Measurements from ENCODE around the gene BRS3.
"Not testable (repeated sequence)": the region's sequence is repeated elsewhere in the genome, so short reads cannot be mapped to it uniquely, and the experiment has no call there.

Gene BRS3

GRCh38 chrX:136487647-136488046 lies at the start of gene BRS3:
TSS of gene BRS3 (plus strand) at chrX:136487947. CDS start at chrX:136488115, 168 bp downstream.
- no peak for DNase-seq (ENCODE audit: low read depth in 3 of 3, low spot score in 1 of 3)

DNA sequence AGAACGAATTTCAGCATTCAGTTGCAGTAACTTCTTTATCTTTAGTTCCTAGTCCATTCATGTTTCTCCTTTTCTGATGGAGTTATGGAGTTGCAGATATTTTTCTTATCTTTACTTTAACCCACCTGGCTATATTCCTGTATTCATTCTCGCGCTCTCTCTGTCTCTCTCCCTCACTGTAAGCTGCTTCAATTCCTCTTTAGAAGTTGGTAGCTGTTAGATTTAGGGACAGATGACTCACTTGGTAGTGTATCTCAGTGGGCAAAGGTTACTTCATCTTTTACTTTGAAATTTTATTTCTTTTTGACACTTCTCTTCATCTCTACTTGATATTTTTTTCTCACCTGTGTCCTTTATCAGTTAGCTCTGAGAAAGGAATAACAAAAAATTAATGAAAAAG lies 49.6 kb upstream of the BRS3 start:
- no peak for DNase-seq (ENCODE audit: low read depth in 3 of 3, low spot score in 1 of 3)

GRCh38 chrX:136445674-136446073 lies 42.1 kb upstream of the BRS3 start:
- not testable (repeated sequence) for DNase-seq (ENCODE audit: low read depth in 3 of 3, low spot score in 1 of 3)

- DNase-seq (ENCODE audit: low read depth in 3 of 3, low spot score in 1 of 3) = no peak
These were observed 41.5 kb upstream of the BRS3 start for GRCh38 chrX:136446208-136446607.

DNA sequence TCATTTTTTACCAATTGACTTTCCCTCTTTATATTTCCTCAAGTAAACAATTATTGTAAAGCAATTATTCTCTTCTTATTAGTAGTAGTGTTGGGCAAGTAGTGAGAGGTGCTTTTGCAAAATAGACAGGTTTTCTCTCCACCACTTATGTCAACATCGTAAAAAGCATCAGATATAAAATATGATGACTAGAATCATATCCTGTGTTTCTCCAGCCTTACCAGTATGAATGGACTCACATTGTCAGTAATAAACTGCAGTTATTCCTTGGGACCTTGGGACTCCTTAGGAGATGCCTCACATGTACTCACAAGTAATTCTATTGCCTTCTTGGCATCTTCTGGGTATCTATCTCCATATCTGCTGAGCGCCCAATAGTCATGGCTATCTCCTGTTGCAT lies 40.4 kb upstream of the BRS3 start:
- DNase-seq (ENCODE audit: low read depth in 3 of 3, low spot score in 1 of 3) = no peak

- DNase-seq (ENCODE audit: low read depth in 3 of 3, low spot score in 1 of 3) = no peak
These were observed 39.8 kb upstream of the BRS3 start for GRCh38 chrX:136447968-136448367.

- DNase-seq (ENCODE audit: low read depth in 3 of 3, low spot score in 1 of 3) = no peak
These were observed 37.5 kb upstream of the BRS3 start for GRCh38 chrX:136450050-136450830.

GRCh38 chrX:136452614-136453013 lies 35.1 kb upstream of the BRS3 start:
- no peak for DNase-seq (ENCODE audit: low read depth in 3 of 3, low spot score in 1 of 3)

DNA sequence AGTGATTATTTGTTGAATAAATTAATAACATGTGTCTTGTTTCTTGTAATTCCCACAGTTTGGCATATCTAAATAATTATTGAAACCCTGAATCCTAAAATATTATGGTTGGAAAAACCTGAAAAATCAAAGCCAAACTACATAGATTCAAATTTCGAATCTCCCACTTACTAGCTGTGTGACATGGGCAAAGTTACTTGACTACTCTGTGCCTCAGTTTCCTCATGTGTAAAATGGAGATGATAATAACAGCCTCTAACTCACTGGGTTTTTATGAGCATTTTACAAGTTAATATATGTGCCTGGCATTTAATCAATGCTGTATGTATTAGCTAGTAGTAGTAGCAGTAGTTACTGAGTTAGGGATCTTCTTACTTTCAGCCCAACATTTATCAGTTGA lies 34.6 kb upstream of the BRS3 start:
- DNase-seq (ENCODE audit: low read depth in 3 of 3, low spot score in 1 of 3) = no peak

- no peak for DNase-seq (ENCODE audit: low read depth in 3 of 3, low spot score in 1 of 3)
These were observed 34.0 kb upstream of the BRS3 start for GRCh38 chrX:136453771-136454170.

DNA sequence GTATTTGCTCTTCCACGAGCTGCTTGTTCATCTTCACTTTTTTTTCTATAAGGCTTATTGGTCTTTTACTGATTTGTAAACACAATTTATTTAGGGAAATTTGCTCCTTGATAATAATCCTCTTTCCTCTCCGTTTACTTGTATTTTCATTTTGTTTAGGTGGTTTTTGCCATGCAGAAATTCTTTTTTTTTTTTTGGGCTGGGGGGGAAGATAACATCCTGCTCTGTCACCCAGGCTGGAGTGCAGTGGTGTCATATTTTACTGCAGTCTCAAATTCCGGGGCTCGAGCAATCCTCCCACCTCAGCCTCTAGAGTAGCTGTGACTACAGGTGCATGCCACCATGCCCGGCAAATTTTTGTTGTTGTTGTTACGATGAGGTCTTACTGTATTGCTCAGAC lies 31.6 kb upstream of the BRS3 start:
- DNase-seq (ENCODE audit: low read depth in 3 of 3, low spot score in 1 of 3) = no peak

GRCh38 chrX:136457303-136457917 lies 30.3 kb upstream of the BRS3 start:
- DNase-seq (ENCODE audit: low read depth in 3 of 3, low spot score in 1 of 3) = no peak

DNA sequence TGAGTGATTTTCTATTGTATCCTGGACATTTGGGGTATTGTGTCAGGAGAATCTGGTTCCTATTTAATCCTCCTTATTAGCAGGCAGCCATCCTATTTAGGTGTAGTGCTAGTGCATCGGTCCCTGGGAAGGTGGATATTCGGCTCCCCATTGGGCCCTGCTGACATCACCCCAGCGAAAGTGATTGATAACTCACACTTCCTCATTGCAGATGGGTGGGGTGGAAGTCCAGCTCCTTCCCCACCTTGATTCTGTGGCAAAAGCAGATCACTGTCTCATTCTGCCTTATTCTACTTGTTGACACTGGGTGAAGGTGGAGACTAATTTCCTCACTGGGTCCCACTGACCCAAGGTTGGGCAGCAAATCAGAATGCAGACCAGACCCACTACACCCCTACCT lies 23.2 kb upstream of the BRS3 start:
- DNase-seq (ENCODE audit: low read depth in 3 of 3, low spot score in 1 of 3) = no peak

DNA sequence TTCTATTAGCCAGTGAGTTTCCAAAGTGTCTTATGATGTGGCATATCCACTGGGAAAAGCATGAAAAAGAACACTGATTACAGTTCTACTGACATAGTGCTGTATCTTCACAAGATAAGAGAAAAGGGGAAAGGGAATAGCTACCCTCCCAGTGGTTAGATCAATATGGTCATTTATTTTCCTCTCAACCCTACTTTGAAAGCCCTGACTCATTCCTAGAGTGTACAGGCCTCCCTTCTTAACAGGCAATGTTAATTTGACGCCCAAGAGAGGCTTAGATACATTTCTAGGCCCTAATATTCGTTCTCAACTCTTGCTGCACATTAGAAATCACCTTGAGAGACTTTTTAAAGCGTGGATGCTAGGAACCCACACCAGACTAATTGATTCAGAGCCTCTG lies 20.4 kb upstream of the BRS3 start:
- DNase-seq (ENCODE audit: low read depth in 3 of 3, low spot score in 1 of 3) = no peak

GRCh38 chrX:136468391-136469103 lies 19.2 kb upstream of the BRS3 start:
- DNase-seq (ENCODE audit: low read depth in 3 of 3, low spot score in 1 of 3) = no peak

- no peak for DNase-seq (ENCODE audit: low read depth in 3 of 3, low spot score in 1 of 3)
These were observed 14.1 kb upstream of the BRS3 start for GRCh38 chrX:136473663-136474062.

- DNase-seq (ENCODE audit: low read depth in 3 of 3, low spot score in 1 of 3) = no peak
These were observed 12.5 kb upstream of the BRS3 start for GRCh38 chrX:136475236-136475635.

GRCh38 chrX:136476501-136476900 lies 11.2 kb upstream of the BRS3 start:
- no peak for DNase-seq (ENCODE audit: low read depth in 3 of 3, low spot score in 1 of 3)

GRCh38 chrX:136477026-136477425 lies 10.7 kb upstream of the BRS3 start:
- DNase-seq (ENCODE audit: low read depth in 3 of 3, low spot score in 1 of 3) = no peak

DNA sequence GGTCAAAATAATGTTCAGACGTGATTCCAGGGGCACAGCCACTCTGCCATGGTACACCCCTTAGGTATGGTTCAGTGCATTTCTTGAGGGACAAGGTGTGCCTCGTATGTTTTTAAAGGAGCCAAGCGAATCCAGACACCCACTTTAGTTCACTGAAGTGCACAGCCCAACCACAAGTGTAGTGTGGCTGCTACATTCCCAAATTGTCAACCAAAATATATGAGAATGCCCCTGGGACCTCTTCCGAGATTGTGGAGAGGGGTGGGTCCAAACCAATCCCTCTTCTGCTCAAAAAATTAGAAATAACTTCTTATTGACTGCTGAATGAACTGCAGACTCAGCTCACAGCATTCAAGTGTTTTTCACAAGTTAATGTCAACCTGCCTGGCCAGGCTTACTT lies 7.4 kb upstream of the BRS3 start:
- no peak for DNase-seq (ENCODE audit: low read depth in 3 of 3, low spot score in 1 of 3)

GRCh38 chrX:136488706-136489105 lies 959 bp downstream of the BRS3 start:
- no peak for DNase-seq (ENCODE audit: low read depth in 3 of 3, low spot score in 1 of 3)

GRCh38 chrX:136491832-136492231 lies 4.1 kb downstream of the BRS3 start:
- no peak for DNase-seq (ENCODE audit: low read depth in 3 of 3, low spot score in 1 of 3)

Data from stimulated activated CD4-positive, alpha-beta T cell treated with anti-CD3 and anti-CD28 coated beads, TNF-alpha, amount 100 ng/mL, for 1 hour (primary cell).